Thymus (tissue), 14 donors: ENCODE measurements around the gene IRX2. TPM values are rescaled to one million over a fixed set of nuclear protein-coding genes. Genes with fewer than 3 reads are reported as not detected.
A peak's percentile ranks its signal among the peaks of the same experiment; 100 is the strongest.

Source experiments
- DNase-seq, 9 donors: peaks; one replicate each; pipeline ENCODE4 v3.0.0-alpha.2; 2013; ENCODE audit warnings: low spot score in 9 of 9, low read depth in 6 of 9, missing footprints in 1 of 9
- H3K27ac ChIP-seq, 2 donors: one replicate each; pipeline ENCODE4 v1.5.1; 2013; ENCODE audit warnings: control low read depth in 1 of 2, low read depth in 1 of 2, low read length in 1 of 2, mild to moderate bottlenecking in 1 of 2, moderate library complexity in 1 of 2
- H3K27me3 ChIP-seq, 2 donors: one replicate each; pipeline ENCODE4 v1.5.1; 2013; ENCODE audit warnings: low read length in 1 of 2; ENCODE audit not compliant: control insufficient read depth in 2 of 2, insufficient read depth in 1 of 2
- H3K36me3 ChIP-seq, 2 donors: one replicate each; pipeline ENCODE4 v1.5.1; 2013; ENCODE audit warnings: low read length in 1 of 2, mild to moderate bottlenecking in 1 of 2, moderate library complexity in 1 of 2; ENCODE audit not compliant: control insufficient read depth in 2 of 2, insufficient read depth in 2 of 2
- H3K4me1 ChIP-seq, 2 donors: one replicate each; pipeline ENCODE4 v1.5.1; 2013; ENCODE audit warnings: low read length in 2 of 2; ENCODE audit not compliant: control insufficient read depth in 2 of 2, insufficient read depth in 2 of 2
- H3K4me3 ChIP-seq, 2 donors: one replicate each; pipeline ENCODE4 v1.5.1; 2013; ENCODE audit warnings: low read length in 2 of 2, control low read depth in 1 of 2, mild to moderate bottlenecking in 1 of 2
- H3K9me3 ChIP-seq, 2 donors: one replicate each; pipeline ENCODE4 v1.5.1; 2013; ENCODE audit warnings: low read length in 1 of 2, mild to moderate bottlenecking in 1 of 2; ENCODE audit not compliant: control insufficient read depth in 2 of 2, insufficient read depth in 1 of 2
- WGBS: extraction: QIAGEN DNeasy Blood & Tissue Kit; methylation state at CpG from one replicate; pipeline ENCODE4 v1.1.7; 2013; 5-methylcytosine and 5-hydroxymethylcytosine counted together
- long read RNA-seq, 10 donors: transcript quantifications; one replicate each; lab custom pipeline, GENCODE V29; 2026
- polyA plus RNA-seq: library from polyadenylated mRNA; stranded (reverse); fragments of 200-250 nt; gene quantifications from one replicate; pipeline ENCODE4 v1.2.3, GENCODE V29; 2013
- total RNA-seq: library from RNA; stranded (reverse); fragments of 120-200 nt; gene quantifications from one replicate; pipeline ENCODE4 v1.2.4, GENCODE V29; 2013
- donor health status: healthy.

IRX2 gene
- total RNA-seq = 0.38 TPM
- 1.5 TPM for polyA plus RNA-seq
- long read RNA-seq, donor 1 = 0 reads
- long read RNA-seq, donor 2 = 0 reads
- long read RNA-seq, donor 3 = 0 reads
- long read RNA-seq, donor 4, partial matches to known transcripts = 0 of 1 reads
- long read RNA-seq, donor 4, other reads (novel, unspliced or antisense) = 0 of 1 reads
- long read RNA-seq, donor 5 = 0 reads
- long read RNA-seq, donor 6, partial matches to known transcripts = 0 of 1 reads
- long read RNA-seq, donor 6, other reads (novel, unspliced or antisense) = 0 of 1 reads
- long read RNA-seq, donor 7 = 0 reads
- long read RNA-seq, donor 8 = 0 reads
- long read RNA-seq, donor 9 = 0 reads
- long read RNA-seq, donor 10 = 0 reads

DNA sequence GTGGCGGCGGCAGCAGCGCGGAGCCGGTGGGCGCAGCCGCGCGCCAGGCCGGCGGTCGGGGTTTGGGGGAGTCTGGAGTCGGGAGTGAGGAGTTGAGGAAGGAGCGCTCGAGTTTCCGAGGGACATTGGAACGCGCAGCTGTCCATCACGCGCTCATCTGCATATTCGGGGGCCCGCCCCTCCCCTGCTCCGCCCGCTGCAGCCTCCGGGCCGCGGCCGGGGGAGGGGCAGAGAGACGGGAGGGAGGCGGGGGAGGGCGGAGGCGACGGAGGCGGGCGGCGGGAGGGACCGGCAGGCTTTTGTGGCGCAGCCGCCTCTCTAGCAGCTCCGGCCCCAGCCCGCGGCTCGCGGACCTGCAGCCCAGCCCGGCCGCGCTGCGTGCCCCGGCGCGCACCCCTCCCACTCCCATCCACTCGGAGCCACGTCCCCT, at the start of gene IRX2:
Gene IRX2 (minus strand): TSS at position 86 of the 430 bp plus-strand sequence. CDS start 264 bp downstream, outside the sequence.
- H3K4me1 ChIP-seq = no peaks in the 10 kb centered on the region
- no peak for DNase-seq
- 2% methylated on average over 53 of the region's 53 CpGs for WGBS
- H3K36me3 ChIP-seq = no peaks in the 10 kb centered on the region
- peaks cover 6 to 7% of the 10 kb centered on the region in 2 donors for H3K9me3 ChIP-seq
- peak within 1 kb of the TSS in 1 of 2 donors; percentile 12 for H3K4me3 ChIP-seq
- no peak within 1 kb of the TSS for H3K27ac ChIP-seq
- peaks cover 90 to 96% of the 10 kb centered on the region in 2 donors for H3K27me3 ChIP-seq

DNA sequence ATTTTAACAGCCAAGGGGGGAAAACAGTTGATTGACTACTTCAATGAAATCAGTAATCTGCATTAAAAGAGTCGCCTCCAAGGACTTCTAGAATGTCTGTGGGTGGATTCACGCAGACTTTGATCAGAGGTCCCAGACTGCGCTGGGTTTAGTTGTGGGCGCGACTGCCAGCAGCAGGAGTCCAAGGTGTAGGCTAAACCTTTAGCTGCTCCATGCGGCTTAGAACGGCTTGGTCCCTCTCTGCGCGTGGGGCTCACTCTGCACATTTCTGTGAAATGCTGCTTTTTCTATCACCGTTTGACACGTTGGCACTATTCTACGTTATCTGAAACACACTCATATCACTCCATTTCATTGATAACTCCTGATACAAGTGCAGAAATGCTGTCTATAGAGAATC, 48.6 kb upstream of the IRX2 start:
- 92% methylated on average over 12 of the region's 12 CpGs for WGBS
- Histone ChIP-seq H3K4me1 (no peaks in the 10 kb centered on the region), H3K9me3 (no peaks in the 10 kb centered on the region), H3K27ac (no peak overlapping the region), H3K36me3 (no peaks in the 10 kb centered on the region), H3K27me3 (no peaks in the 10 kb centered on the region), H3K4me3 (no peak overlapping the region)
- DNase-seq = no peak

DNA sequence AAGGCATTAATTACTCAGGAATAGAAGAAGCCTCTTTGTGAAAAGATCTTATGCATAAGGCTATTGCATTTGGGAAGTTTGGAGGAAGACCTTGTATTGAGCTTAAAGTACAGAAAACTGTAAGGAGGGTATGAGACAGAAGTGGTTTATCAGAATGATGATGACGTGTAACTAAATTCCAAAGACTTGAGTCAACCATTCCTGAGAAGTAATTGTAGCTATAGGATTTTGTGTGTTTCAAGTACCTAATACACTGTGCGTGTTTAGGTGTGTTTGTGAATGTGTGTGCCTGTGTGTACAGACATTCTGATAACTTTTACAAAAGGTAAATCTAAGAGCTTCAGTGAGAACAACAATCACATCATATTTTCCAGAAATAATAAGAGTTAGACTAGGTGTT, 46.5 kb upstream of the IRX2 start:
- H3K9me3 ChIP-seq = no peaks in the 10 kb centered on the region
- no peak overlapping the region for H3K4me3 ChIP-seq
- no peak for DNase-seq
- no peak overlapping the region for H3K27ac ChIP-seq
- no peaks in the 10 kb centered on the region for H3K4me1 ChIP-seq
- H3K27me3 ChIP-seq = no peaks in the 10 kb centered on the region
- 93% methylated on average over 2 of the region's 2 CpGs for WGBS
- no peaks in the 10 kb centered on the region for H3K36me3 ChIP-seq

DNA sequence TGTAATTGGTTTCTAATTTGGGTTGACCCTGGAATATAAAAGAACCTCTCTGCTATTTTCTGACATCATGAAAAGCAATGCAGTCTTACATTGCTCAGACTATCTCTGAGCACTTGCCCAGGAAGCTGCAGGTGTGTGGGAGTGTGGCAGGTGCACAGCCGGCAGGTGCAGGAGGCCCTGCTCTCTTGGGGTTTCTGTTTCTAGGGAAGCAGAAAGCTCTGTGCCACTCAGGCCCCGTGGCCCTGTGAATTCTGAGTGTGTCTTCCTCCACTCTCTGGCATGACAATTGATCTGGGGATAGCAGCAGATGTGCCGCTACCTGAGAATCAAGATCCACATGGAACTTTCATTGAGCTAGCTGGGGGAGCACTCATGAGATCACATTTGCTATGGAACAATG, 45.7 kb upstream of the IRX2 start:
- H3K36me3 ChIP-seq = no peaks in the 10 kb centered on the region
- no peaks in the 10 kb centered on the region for H3K9me3 ChIP-seq
- no peak for DNase-seq
- H3K4me3 ChIP-seq = no peak overlapping the region
- H3K27ac ChIP-seq = no peak overlapping the region
- H3K4me1 ChIP-seq = no peaks in the 10 kb centered on the region
- WGBS = 68% methylated on average over 3 of the region's 3 CpGs
- no peaks in the 10 kb centered on the region for H3K27me3 ChIP-seq

DNA sequence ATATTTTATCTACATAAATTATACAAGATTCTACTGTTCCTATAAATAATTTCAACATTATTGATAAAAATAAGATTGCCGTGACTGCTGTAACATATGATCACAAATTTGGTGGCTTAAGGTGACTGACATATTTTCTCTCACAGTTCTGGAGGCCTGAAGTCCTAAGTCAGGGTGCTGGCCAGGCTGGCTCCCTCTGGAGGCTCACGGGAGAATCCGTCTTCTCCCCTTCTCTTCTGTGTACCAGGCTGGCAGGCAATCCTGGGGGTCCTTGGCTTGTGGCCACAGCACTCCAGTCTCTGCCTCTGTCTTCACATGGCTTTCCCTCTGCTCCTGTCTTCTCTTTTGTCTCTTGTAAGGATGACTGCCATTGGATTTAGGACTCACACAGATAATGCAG, 31.7 kb upstream of the IRX2 start:
- no peaks in the 10 kb centered on the region for H3K27me3 ChIP-seq

DNA sequence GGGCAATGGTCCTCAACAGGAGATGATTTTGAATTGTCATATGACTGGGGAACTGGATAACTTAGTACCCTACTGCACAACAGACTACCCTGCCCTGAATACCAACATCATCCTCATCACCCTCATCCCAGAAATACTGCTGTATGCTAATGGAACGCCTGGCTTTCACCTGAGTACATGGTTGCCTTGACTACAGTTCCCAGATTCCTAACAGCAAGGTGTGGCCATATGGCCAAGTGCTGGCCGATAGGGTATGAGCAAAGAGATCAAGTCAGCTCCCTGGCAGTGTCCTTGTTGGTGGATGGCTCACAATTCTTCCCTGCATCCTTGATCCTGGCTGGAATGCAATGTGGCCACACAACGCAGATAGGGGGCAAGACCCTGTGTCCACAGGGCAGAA, 31.2 kb upstream of the IRX2 start:
- H3K4me1 ChIP-seq = no peaks in the 10 kb centered on the region
- H3K36me3 ChIP-seq = no peaks in the 10 kb centered on the region
- WGBS = 88% methylated on average over 3 of the region's 3 CpGs
- H3K4me3 ChIP-seq = no peak overlapping the region
- H3K27me3 ChIP-seq = no peaks in the 10 kb centered on the region
- H3K27ac ChIP-seq = no peak overlapping the region
- no peak for DNase-seq
- no peaks in the 10 kb centered on the region for H3K9me3 ChIP-seq

More for the DNA sequence above, 31.7 kb upstream of the IRX2 start:
- Histone ChIP-seq H3K27ac (no peak overlapping the region), H3K9me3 (no peaks in the 10 kb centered on the region), H3K36me3 (no peaks in the 10 kb centered on the region), H3K4me1 (no peaks in the 10 kb centered on the region), H3K4me3 (no peak overlapping the region)
- WGBS = 77% methylated on average over 3 of the region's 3 CpGs
- DNase-seq = no peak

DNA sequence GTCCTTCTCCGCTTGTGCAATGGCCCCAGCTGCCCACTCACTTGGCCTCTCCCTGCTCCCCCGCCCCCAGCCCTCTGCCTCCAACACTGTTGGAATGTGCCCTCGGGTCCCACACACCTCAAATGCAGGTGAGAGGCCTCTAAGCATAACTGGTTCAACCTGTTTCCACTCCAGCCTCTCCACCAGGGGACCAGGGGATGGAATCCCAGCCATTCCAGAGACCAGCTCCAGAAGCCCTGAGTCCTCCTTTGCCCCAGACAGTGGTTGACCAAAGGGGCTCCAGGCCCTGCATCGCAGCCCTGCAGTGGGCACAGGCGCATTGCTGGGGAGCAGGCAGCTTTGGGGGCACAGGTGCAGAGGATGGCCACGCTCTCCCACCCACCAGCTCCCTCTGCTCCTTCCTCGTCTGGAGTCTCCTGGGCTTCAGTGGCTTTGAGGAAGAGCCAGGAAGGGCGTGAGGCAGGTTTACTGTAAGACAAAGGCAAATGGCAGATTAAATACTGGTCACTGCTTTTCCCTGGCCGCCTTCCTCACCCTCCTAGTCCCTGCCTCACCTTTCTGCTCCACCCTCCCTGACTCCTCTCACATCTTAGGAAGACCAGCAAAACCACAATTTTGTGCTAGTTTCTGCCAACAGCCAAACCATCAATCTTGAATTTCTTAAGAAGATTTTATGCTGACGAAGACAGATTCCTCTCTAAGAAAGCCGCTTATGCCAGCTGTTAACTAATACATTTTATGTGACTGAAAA, 29.1 kb upstream of the IRX2 start:
- Histone ChIP-seq H3K36me3 (no peaks in the 10 kb centered on the region), H3K4me1 (no peaks in the 10 kb centered on the region), H3K9me3 (no peaks in the 10 kb centered on the region), H3K27ac (no peak overlapping the region), H3K4me3 (no peak overlapping the region), H3K27me3 (no peaks in the 10 kb centered on the region)
- WGBS = 72% methylated on average over 11 of the region's 11 CpGs
- DNase-seq = no peak

DNA sequence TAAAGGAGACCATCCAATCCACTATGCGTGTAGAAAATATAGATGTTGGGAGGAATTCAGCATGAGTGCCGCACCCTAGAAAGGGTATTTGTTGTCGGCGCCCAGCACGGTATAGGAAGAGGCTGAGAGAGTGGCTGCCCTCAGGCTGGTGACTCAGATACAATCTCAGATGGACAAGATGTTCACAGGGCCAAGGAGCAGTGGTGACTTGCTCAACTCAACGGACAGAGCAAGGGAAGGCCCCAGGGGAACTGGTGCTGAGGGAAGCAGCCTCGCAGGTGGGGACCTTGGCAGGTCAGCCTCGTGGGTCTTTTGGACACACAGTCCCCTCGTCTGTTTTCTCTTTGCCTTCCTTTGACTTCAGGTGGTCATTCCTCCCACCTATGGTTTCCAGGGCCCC, 28.0 kb upstream of the IRX2 start:
- Histone ChIP-seq H3K9me3 (no peaks in the 10 kb centered on the region), H3K36me3 (no peaks in the 10 kb centered on the region), H3K27me3 (no peaks in the 10 kb centered on the region), H3K27ac (no peak overlapping the region), H3K4me3 (no peak overlapping the region), H3K4me1 (no peaks in the 10 kb centered on the region)
- WGBS = 91% methylated on average over 9 of the region's 9 CpGs
- no peak for DNase-seq
